ENCODE data around the gene MORN3.
A peak's percentile ranks its signal among the peaks of the same experiment; 100 is the strongest.
"Not testable (repeated sequence)": the region's sequence is repeated elsewhere in the genome, so short reads cannot be mapped to it uniquely, and the experiment has no call there.

The MORN3 gene

DNA sequence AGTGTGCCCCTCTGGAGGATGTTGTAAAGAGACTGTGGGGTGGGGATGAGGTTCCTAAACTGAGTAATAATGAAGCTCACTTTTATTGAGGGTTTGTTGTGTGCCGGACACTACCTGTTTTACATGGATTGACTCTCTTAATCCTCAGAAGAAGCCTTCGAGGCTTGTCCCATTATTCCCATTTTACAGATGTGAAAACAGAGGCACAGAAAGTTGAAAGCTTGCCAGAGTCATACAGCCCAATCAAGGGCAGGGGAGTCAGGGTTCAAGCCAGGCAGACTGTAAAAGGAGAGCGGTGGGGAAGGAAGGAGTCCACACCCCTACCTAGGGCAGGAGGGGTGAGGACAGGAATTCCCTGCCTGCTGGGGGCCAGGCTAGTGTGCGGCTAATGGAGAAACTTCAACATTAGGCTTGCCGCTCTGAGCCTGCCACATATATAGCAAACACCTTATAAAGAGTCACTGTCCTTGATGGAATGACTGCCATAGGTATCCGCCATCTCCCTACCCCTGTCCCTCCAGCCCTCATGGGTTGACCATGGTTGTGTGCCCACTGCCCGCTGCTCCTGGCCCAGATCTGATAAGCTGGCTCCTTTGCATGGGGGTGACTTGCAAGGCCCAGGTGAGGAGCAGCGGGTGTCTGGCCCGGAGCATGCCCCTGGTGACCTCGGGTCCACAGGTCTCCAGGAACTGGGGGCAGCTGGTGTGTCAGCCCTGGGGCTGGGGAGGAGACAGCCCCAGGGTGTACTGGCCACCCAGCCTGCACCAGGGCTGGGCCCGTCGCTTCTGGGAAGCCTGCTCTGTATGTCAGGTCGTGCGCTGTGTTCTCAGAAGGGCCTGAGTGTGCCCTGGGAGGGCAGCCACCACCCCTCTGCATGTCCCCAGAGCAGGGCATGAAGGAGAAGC lies 30.9 kb downstream of the MORN3 start:
- DNase-seq = no peak

DNA sequence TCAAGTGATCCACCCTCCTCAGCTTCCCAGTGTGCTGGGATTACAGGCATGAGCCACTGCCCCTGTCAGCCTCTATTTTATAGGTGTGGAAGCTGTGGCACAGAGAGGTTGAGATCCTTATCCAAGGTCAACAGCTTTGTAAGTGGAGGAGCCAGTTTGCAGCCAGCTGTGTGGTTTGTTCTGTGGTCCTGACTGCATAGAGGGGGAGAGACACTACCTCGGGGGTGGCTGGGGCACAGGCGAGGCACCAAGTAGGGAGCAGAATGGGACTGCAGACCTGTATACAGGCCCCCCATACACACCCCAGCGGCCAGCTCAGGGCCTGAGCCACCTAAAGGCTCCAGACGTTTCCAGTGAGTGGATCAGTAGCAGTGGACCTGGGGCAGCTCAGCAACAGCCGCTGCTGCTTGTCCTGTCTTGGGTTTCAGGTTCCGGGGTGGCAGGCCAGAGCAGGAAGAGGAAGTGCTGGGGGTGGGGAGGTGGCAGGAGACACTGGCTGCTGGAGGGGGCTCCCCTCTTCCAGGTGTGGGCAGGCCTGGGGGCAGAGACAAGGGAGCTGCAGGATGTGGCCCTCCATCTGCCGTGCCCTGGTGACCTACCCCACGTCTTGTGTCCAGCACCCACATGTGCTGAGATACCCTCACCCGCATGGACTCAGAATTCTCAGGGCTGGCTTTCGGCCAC lies 32.1 kb downstream of the MORN3 start:
- DNase-seq = peak; percentile 7

DNA sequence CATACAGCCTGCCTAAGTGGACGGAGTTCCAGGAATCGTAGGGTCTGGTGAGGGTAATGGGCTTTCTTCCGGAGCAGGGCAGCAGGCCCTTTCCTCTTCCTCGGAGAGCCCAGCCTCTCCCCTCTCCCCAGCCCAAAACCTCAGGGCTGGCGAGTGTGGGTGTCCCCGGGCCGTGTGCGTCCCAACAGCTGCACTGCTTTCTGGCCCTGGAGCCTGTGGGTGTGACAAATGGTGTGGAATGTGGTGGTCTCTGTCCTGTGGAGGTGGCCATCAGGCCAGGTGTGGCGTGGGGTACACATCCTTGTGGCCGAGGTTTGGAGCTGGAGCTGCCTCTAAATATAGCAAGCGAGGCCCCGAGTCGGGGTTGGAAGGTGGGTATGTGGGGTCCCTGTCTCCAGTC lies 34.6 kb downstream of the MORN3 start:
- no peak for DNase-seq

DNA sequence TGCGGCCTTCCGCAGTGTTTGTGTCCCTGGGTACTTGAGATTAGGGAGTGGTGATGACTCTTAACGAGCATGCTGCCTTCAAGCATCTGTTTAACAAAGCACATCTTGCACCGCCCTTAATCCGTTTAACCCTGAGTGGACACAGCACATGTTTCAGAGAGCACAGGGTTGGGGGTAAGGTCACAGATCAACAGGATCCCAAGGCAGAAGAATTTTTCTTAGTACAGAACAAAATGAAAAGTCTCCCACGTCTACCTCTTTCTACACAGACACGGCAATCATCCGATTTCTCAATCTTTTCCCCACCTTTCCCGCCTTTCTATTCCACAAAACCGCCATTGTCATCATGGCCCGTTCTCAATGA lies 35.6 kb downstream of the MORN3 start:
- not testable (repeated sequence) for DNase-seq

DNA sequence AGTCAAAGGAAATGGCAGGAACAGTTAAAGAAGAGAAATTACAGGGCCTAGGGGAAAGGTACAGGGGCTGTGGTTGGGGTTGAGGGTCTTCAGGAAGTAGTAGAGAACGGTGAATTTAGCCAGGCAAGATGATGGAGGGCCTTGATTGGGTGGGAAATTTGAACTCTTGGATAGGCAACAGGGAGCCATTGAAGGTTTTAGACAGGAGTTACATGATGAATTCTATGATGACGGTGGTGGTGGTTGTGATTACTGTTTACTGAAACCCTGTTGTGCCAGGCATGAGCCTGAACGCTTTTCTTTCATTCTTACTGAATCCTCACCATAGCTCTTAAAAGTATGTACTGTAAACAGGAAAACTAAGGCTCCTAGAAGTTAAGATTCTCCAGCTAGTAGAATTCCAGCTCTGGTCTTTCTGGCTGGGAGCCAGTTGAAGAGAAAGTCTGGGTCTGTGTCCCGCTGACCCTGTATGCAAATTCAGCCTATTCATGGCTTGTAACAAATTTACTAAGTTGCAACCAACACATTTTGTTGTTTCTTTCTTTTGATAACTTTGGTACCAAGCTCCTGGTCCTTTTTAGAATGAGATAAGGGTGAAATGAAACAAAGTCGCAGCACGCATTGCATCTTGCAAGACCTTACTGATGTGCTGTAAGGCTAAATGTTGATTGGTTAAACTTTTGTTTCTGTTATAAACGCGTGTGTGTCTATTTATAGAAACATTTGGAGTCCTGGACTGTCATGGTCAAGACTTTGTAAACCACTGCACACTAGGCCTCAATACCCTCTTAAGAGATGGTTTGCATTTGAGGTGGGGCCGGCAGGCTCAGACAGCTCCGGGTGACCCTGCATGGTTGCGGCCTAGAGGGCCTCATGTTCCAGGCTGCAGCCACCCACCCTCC lies 37.1 kb downstream of the MORN3 start:
- no peak for DNase-seq

DNA sequence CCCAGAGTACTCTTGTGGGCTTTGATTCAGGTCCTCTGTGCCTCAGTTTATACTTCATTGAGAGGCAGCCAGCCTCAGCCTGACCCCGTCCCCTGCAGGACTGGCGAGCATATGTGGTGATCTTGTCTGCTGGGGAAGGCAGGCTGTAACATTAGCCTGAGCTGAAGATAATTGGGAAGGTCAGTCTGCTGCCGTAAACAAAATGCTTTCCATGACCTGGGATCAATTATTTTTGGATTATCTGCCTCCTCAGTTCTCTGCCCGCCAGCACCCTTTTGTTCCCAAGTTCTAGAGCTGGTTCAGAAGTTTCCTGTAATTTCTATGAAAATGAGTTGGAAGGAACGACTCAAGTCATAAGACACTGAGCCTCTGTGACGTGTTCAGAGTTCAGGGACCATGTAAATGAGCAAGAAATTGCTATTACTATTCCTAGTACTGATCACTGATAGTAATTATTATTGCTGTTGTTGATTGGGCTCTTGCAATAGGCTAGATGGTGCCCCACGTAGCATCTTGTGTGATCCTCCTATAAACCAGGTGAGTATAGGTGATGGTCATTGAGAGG lies 38.6 kb downstream of the MORN3 start:
- DNase-seq = no peak

DNA sequence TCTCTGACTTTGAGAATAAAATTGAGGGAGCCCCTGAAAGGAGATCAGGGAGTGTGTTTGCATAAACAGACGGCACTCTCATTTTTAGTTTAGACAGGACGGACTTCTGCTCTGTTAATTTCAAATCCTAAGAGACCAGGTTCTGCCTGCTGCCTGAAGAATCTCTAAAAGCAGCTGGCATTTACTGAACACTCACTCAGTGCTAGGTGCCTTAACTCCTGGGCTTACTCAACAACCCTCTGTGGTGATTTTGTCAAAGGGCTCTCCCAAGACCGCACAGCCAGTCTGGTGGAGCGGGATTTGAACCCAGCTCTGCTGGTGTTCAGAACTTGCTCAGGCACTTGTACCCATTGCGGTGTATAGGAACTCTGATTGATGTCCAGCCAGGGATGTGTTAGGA lies 40.9 kb downstream of the MORN3 start:
- no peak for DNase-seq

DNA sequence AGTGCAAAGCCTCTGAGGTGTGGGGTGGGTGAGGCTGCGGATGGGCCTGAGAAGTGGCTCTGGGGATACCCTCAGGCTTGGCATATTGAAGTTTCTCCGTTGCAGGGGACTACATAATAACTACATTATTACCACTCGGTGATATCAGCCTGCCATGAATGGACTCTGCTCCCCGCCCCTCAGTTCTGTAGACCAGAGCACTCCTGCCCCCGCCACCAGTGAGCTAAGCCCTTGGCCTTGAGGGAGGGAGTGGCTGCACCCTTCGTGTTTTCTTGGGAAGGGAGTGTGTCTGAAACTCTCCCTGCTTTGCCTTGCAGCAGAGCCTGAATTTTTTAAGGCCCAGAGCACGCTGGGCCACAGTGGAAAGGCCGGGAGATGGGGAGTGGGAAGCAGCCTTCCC lies 41.4 kb downstream of the MORN3 start:
- no peak for DNase-seq

DNA sequence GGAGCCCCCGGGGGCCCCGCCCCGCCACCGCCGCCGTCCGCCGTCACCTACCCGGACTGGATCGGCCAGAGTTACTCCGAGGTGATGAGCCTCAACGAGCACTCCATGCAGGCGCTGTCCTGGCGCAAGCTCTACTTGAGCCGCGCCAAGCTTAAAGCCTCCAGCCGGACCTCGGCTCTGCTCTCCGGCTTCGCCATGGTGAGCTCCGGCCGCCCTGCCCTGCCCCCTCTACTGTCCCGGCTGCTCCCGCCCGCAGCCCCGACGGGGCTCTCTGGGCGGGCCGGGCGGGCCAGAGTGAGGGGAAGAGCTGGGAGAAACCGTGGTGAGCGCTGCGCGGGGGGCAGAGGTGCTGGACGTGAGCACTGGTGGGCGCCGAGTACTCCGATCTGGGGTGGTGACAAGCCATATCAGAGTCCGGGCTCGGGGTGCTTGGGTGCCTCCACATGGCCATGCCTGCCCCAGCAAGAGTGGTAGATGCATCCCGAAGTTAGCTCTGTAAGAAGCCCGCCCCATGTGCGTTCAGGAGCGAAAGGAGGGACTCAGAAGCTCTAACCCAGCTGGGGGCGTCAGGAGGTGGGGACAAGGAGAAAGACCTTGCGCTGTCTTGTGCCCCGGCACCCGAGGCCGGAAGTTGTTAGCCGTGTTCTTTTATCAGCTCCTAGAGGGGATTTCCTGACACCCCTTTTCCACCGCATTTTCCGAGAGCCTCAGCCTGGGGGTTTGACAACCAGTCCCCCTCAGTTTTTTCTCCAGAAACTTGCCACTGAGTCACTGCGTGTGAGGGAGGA lies 42.4 kb downstream of the MORN3 start:
- peak; percentile 80 for DNase-seq

DNA sequence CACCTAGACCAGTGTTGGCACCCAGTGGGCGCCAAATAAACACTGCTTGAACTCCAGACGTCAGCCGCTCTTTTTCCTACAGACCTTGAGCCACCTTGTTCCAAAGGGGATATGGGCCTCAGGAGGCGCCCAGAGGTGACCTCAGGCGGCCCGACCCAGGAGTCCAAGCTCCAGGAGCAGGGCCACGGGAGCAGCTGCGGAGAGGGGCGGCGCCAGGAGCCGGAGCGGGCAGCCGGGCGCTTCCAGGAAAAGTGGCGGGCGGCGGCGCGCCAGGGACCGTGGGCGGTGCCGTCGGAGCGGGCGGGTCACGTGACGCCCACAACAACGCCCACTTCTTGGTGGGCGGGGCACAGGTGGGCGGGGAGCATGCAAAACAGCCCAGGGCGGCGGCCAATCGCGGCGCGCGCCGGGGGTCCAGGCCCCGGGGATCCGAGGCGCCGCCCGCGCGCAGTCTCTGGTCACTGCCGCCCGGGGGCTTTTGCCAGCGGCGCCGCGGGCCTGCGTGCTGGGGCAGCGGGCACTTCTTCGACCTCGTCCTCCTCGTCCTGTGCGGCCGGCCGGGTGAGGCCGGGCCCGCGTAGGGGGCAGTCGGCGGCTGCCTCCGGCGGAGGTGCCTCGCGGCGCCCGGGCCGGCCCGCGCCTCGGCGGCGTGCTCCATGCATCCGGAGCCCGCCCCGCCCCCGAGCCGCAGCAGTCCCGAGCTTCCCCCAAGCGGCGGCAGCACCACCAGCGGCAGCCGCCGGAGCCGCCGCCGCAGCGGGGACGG lies 43.2 kb downstream of the MORN3 start, which contains the start of gene ORAI1:
Gene ORAI1 (plus strand): TSS at position 444 of the 766 bp plus-strand sequence.
- DNase-seq = peak; percentile 93

DNA sequence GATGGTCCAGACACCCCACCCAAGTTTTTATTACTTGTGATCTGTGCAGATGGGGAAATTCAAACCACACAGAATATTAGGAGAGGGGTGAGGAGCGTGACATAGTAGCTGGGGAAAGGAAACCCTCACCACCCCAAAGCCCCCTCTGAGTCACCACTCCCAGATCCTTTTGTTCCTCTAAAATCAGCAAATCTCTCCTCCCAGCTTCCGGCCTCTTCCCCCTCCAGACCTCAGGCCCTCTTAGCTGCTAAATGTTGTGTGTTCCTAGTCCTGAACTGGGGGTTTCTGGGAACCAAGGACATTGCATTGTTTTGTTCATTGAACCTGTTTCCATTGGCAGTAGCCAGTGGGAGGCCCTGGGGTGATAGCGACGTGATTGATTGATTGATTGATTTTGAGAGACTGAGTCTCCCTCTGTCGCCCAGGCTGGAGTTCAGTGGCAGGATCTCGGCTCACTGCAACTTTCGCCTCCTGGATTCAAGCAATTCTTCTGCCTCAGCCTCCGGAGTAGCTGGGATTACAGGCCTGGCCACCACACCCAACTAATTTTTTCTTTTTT lies 49.0 kb downstream of the MORN3 start:
- no peak for DNase-seq

DNA sequence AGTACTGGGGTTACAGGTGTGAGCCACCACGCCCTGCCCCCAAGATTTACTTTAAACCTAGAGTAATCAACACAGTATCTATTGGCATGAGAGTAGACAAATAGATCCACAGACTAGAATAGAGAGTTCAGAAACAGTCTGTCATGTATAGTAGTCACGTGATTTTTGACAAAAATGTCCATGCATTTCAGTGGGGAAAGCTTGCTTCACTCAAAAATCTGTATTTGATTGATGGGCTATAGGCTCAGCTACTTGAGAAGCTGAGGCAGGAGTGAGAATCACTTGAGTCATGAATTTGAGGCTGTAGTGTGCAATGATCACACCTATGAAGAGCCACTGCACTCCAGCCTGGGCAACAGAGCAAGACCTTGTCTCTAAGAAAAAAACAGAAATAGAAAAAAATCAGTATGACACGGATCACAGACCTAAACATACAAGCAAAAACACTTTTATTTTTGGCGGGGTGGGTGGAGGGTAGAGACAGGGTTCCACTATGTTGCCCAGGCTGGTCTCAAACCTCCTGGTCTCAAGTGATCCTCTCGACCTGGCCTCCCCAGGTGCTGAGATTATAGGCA lies 50.7 kb downstream of the MORN3 start:
- DNase-seq = no peak

DNA sequence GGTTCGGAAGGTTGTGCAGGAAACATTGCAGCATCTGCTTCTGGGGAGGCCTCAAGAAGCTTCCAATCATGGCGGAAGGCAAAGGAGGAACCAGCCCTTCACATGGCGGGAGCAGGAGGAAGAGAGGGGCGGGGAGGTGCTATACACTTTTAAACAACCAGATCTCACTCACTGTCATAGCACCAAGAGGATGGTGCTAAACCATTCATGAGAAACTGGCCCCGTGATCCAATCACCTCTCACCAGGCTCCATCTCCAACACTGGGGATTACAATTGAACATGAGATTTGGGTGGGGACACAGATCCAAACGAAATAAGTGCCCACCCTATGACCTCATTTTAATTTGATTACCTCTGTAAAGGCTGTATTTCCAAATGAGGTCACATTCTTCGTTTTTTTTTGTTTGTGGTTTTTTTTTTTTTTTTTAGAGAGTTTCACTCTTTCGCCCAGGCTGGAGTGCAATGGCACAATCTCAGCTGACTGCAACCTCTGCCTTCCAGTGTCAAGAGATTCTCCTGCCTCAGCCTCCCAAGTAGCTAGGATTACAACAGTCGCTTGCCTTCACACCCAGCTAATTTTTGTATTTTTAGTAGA lies 54.5 kb downstream of the MORN3 start:
- no peak for DNase-seq

DNA sequence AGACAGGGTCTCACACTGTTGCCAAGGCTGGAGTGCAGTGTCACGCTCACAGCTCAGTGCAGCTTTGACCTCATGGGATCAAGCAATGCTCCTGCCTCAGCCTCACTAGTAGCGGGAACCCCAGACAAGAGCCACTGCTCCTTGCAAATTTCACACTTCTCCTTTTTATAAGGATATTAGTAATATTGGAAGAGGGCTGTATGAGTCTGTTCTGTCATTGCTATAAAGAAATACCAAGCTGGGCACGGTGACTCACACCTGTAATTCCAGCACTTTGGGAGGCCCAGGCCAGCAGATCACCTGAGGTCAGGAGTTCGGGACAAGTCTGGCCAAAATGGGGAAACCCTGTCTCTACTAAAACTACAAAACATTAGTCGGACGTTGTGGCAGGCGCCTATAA lies 56.0 kb downstream of the MORN3 start:
- DNase-seq = no peak

DNA sequence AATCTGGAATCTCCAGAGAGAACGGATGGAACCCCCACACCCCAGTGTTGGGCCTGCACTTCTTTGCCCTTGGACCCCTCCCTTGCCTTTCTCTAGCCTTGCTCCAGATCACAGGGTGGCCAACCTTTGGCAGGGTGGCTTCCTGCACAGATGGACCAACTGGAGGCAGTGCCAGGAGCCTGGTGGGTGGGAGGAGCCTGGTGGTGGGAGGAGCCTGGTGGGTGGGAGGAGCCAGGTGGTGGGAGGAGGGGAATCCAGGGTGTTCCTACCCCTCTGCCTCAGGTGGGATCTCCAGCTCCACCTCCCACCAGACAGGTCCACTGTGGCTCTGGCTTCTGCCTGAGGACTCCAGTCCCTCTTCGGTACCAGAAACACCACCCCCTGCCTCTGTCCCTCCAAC lies 58.1 kb downstream of the MORN3 start:
- DNase-seq = no peak

DNA sequence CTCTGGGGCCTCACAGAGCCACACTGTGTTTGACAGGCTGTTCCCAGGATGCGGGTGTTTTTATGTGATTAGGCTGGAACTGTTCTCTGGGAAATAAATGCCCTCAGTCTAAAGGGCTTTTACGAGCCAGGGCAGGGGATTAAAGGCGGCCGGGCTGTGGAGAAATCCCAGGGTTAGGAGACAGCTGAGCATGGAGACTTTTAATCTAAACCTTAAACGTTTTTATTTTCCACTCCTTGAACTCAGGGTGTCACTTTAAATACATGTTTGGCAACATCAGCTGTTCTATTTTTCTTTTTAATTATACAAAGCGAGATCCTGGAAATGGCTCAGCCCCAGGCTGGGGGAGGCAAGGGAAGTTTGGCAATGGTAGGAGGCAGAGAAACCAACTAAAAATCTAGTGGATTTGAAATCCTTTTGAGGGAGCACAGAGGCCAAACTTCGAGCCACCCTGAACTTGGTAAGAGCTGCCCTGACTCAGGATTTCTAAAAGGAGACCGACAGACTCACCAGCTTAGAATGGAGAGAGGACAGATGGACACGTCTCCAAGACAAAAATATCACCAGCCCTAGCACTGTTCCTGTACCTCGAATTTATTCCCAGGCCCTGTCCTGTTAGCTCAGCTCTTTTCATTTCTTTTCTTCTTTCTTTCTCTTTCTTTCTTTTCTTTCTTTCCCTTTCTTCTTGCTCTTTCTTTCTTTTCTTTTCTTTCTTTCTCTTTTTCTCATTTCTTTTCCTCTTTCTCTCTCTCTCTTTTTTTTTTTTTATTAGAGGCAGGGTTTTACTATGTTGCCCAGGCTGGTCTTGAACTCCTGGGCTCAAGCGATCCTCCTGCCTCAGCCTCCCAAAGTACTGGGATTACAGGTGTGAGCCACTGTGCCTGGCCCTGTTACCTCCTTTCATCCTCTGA lies 59.0 kb downstream of the MORN3 start:
- DNase-seq = no peak

DNA sequence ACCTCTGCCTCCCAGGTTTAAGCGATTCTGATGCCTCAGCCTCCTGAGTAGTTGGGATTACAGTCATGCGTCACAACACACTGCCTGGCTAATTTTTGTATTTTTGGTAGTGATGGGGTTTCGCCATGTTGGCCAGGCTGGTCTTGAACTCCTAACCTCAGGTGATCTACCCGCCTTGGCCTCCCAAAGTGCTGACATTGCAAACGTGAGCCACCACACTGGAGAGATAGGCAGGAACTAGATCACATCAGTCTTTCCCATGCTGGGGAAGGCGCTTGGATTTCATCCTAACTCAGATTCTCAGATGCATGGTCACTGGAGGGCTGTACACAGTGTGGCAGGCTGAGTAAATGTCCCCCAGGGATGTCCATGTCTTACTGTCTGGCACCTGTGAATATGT lies 61.2 kb downstream of the MORN3 start:
- no peak for DNase-seq

DNA sequence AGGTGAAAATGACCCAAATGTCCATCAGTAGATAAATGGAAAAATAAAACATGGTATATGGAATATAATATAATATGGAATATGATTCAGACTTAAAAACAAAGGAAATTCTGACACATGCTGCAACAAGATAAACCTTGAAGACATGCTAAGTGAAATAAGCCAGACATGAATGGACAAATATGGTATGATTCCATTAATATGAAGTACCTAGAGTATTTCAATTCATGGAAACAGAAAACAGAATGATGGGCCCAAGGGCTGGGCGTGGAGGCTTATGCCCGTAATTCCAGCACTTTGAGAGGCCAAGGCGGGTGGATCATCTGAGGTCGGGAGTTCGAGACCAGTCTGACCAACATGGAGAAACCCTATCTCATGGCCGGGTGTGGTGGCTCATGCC lies 65.9 kb downstream of the MORN3 start:
- no peak for DNase-seq

DNA sequence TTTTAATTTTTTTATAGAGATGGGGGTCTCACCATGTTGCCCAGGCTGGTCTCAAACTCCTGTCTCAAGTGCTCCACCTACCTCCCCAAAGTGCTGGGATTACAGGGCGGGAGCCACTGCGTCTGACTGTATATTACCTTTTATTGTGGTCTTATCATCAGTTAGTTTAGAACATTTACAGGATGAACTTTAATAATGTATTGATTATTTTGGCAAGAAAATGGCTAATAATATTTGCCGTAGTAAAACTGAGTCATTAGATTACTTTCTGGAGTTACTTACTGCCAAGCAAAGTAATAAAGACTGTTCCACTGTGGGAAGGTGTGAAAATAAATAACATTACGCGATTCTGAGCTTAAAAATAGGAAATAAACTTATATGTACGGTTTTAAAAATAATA lies 66.7 kb downstream of the MORN3 start:
- no peak for DNase-seq
